ENCODE results near the gene AFG1L.
"Not testable (repeated sequence)": the region's sequence is repeated elsewhere in the genome, so short reads cannot be mapped to it uniquely, and the experiment has no call there.

DNA sequence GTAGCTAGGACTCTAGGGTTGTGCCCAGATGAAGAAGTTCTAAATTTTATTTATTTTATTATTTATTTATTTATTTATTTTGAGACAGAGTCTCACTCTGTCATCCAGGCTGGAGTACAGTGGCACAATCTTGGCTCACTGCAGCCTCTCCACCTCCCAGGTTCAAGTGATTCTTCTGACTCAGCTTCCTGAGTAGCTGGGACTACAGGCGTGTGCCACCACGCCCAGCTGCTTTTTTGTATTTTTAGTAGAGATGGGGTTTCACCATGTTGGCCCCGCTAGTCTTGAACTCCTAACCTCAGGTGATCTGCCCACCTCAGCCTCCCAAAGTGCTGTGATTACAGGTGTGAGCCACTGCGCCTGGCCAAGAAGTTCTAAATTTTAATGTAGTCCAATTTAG is 13.8 kb downstream of the AFG1L start:
- TF ChIP-seq, protein P1, sequence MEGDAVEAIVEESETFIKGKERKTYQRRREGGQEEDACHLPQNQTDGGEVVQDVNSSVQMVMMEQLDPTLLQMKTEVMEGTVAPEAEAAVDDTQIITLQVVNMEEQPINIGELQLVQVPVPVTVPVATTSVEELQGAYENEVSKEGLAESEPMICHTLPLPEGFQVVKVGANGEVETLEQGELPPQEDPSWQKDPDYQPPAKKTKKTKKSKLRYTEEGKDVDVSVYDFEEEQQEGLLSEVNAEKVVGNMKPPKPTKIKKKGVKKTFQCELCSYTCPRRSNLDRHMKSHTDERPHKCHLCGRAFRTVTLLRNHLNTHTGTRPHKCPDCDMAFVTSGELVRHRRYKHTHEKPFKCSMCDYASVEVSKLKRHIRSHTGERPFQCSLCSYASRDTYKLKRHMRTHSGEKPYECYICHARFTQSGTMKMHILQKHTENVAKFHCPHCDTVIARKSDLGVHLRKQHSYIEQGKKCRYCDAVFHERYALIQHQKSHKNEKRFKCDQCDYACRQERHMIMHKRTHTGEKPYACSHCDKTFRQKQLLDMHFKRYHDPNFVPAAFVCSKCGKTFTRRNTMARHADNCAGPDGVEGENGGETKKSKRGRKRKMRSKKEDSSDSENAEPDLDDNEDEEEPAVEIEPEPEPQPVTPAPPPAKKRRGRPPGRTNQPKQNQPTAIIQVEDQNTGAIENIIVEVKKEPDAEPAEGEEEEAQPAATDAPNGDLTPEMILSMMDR (IDR thresholded peaks at IDR 0.05) = not testable (repeated sequence)
- TF ChIP-seq, protein P2, sequence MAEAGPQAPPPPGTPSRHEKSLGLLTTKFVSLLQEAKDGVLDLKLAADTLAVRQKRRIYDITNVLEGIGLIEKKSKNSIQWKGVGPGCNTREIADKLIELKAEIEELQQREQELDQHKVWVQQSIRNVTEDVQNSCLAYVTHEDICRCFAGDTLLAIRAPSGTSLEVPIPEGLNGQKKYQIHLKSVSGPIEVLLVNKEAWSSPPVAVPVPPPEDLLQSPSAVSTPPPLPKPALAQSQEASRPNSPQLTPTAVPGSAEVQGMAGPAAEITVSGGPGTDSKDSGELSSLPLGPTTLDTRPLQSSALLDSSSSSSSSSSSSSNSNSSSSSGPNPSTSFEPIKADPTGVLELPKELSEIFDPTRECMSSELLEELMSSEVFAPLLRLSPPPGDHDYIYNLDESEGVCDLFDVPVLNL (CRISPR knock-in tag; IDR thresholded peaks at IDR 0.05; ENCODE audit: borderline replicate concordance, low read depth) = not testable (repeated sequence)
- TF ChIP-seq ZNF232 (CRISPR knock-in tag; IDR thresholded peaks at IDR 0.05); JUN (CRISPR knock-in tag; IDR thresholded peaks at IDR 0.05); NR3C1 (CRISPR knock-in tag; conservative IDR thresholded peaks at IDR 0.05; ENCODE audit: low read depth); ETV6 (CRISPR knock-in tag; IDR thresholded peaks at IDR 0.05): not testable (repeated sequence)
- TF ChIP-seq, protein P3, sequence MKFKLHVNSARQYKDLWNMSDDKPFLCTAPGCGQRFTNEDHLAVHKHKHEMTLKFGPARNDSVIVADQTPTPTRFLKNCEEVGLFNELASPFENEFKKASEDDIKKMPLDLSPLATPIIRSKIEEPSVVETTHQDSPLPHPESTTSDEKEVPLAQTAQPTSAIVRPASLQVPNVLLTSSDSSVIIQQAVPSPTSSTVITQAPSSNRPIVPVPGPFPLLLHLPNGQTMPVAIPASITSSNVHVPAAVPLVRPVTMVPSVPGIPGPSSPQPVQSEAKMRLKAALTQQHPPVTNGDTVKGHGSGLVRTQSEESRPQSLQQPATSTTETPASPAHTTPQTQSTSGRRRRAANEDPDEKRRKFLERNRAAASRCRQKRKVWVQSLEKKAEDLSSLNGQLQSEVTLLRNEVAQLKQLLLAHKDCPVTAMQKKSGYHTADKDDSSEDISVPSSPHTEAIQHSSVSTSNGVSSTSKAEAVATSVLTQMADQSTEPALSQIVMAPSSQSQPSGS (CRISPR knock-in tag; IDR thresholded peaks at IDR 0.05; ENCODE audit: borderline replicate concordance, low read depth) = not testable (repeated sequence)
